Fibroblast of skin of back (primary cell): ENCODE measurements around the gene FAM20B. TPM values are rescaled to one million over a fixed set of nuclear protein-coding genes. Genes with fewer than 3 reads are reported as not detected.
A peak's percentile ranks its signal among the peaks of the same experiment; 100 is the strongest.
"Not testable (repeated sequence)": the region's sequence is repeated elsewhere in the genome, so short reads cannot be mapped to it uniquely, and the experiment has no call there.

Experiments used
- DNase-seq: peaks from one replicate; pipeline ENCODE4 v3.0.0-alpha.2; 2013
- polyA plus RNA-seq, 2 experiments: library from polyadenylated mRNA; unstranded; fragments of 120-200 nt; gene quantifications; one replicate each; pipeline ENCODE4 v1.2.1, GENCODE V29; 2013; ENCODE audit not compliant: insufficient read length in 2 of 2

Gene FAM20B
- polyA plus RNA-seq (2013, experiment 1 of 2; ENCODE audit: insufficient read length): 21.2 TPM
- 21.2 TPM for polyA plus RNA-seq (2013, experiment 2 of 2; ENCODE audit: insufficient read length)

DNA sequence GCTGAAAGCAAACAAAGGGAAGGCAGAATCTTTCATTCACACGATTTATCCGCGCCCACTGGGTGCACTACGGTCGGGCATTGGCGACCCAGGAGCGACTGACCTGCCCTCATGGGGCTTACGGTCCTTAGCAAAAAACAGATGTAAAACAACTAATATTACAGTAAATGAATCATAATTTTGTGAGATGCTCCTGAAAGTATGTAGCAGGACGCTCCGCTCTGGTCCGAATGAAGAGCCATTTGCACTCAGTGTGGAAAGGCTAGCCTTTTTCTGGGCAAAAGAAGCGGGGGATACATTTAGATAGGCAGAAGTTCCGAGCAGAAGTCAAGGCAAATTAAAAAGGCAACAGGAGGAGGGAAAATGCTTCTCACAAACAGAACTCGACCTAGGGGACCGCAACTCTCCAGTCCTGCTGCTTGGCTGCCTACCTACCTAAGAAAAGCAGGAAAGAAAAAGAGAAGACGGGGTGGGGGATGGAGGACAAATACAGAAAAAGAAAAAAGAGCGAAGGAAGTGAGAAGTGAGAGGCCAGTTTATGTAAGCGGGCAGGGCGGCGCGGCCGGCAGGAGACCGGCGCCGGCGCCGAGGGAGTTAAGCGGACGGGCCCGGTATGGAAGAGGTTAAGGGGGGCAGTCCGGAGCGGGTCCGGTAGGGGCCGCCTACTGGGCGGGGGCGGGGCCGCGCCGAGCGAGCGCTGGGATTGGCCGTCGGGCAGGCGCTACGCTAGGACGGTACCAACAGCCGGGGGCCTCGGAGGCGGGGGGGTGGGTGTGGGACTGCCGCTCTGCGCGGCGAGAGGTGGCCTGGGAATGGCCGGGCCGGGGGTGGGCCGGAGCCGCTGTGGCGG lies at the start of gene FAM20B:
Gene FAM20B (plus strand): TSS at position 770 of the 850 bp plus-strand sequence. CDS start 17,954 bp downstream, outside the sequence.
- DNase-seq: peak; percentile 93

- DNase-seq: no peak
Measured at GRCh38 chr1:178976541-178976940, 49.2 kb upstream of the FAM20B start.

DNA sequence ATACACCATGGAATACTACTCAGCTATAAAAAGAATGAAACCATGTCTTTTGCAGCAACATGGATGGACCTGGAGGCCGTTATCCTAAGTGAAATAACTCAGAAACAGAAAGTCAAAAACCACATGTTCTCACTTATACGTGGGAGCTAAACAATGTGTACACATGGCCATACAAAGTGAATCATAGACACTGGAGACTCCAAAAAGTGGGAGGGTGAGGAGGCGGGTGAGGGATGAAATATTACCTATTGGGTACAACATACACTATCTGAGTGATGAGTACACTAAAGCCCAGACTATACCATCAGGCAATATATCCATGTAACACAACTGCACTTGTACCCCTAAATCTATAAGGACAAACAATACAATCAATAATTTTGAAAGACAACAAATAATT lies 39.5 kb upstream of the FAM20B start:
- DNase-seq: no peak

DNA sequence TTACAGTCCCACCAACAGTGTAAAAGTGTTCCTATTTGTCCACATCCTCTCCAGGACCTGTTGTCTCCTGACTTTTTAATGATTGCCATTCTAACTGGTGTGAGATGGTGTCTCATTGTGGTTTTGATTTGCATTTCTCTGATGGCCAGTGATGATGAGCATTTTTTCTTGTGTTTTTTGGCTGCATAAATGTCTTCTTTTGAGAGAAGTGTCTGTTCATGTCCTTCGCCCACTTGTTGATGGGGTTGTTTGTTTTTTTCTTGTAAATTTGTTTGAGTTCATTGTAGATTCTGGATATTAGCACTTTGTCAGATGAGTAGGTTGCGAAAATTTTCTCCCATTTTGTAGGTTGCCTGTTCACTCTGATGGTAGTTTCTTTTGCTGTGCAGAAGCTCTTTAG lies 37.5 kb upstream of the FAM20B start:
- not testable (repeated sequence) for DNase-seq

DNA sequence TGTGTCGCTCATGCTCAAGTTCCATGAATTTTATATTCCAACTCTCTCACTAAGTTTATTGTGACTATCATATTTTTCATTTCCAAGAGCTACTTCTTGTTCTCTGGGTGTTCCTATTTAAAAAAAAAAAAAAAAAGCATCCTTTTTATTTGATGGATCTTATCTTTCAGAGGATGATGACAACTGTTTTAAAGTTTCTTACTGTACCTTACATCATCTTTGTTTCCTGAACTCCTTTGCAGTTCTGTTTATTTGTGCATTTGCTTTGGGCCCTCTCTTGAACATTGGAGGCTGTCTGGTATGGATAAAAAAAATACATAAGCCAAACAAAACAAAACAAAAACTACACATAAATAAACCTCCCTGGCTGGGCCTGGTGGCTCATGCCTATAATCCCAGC lies 32.1 kb upstream of the FAM20B start:
- no peak for DNase-seq

- no peak for DNase-seq
Measured at GRCh38 chr1:178997428-178997827, 28.3 kb upstream of the FAM20B start.

DNA sequence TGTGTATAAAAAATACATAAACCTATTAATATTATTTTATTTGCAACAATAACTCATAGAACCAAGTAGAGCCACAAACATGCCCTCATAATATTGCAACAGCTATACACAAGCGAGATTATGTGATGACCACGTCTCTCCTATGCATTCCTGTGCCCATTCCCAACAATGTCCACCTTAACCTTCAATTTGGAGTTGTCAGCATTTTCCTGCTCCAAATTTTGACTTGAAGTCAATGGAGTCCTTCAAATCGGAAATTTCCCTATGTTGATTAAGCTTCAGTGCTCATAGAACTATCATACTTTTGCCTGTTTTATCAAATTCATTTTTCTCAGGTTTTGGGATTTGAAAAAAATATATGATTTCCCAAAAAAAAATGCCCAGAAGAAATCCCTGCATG lies 27.4 kb upstream of the FAM20B start:
- no peak for DNase-seq

GRCh38 chr1:178999061-178999460 lies 26.6 kb upstream of the FAM20B start:
- DNase-seq: no peak

DNA sequence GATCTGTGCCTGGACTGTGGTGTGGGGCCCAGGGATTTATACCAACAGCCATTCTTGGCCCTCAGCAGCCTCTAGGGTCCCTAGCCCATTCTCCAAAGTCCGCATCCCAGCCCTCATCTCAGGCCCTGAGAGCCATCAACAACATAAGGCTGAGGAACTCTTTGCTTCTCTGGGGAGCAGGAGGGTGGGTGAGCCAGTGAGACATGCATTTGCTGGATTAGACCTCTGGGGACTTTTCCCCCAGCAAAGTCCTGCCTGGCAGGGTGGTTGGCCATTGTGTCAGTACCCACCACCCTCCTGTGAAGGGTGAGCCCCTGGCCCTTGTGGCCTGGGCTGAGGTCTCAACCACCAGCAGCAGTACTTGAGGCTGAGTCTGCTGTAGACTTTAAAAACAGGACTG lies 24.2 kb upstream of the FAM20B start:
- DNase-seq: no peak

DNA sequence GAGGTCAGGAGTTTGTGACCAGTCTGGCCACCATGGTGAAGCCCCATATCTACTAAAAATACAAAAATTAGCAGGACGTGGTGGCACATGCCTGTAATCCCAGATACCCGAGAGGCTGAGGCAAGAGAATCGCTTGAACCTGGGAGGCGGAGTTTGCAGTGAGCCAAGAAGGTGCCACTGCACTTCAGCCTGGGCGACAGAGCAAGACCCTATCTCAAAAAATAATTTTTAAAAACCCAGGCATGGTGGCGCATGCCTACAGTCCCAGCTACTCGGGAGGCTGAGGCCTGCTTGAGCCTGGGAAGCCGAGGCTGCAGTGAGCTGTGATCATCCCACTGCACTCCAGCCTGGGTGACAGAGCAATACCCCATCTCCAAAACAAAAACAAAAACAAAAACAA lies 23.6 kb upstream of the FAM20B start:
- not testable (repeated sequence) for DNase-seq

DNA sequence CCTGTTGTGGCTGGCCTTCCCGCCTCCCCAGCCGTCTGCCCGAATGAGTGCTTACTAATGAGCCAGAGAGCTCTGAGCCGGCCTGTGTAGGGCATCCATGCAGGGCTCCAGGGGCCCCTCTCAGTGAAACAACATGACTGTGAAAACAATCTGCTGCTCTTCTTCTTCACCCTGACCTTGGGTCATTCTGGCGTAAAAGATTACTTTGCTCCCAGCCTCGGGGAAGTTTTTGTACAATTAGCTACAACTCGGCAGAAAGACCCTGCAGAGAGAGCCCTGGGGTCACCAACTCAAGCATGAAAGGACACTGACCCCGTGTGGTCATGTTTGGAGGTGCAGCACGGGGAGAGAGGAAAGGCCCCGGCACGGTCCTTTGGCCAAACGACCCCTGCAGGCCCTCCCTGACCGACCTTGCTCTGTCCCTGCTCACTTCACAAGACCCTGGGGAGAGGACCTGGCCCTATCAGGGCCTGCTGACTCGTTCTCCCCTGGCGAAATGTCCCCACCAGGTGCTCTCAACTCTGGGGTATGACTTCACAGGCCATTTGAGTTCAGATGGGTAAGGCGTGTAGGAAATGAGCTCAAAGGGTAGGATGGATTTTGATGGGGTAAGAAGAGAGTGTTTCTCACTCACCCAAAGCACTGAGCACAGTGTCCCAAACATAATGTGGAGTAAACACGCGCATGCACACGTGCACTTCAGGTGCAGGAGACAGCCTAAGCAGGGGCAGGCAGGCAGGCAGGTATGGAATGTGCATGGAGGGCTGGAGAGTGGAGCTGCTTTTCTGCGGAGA lies 22.9 kb upstream of the FAM20B start:
- peak; percentile 63 for DNase-seq

DNA sequence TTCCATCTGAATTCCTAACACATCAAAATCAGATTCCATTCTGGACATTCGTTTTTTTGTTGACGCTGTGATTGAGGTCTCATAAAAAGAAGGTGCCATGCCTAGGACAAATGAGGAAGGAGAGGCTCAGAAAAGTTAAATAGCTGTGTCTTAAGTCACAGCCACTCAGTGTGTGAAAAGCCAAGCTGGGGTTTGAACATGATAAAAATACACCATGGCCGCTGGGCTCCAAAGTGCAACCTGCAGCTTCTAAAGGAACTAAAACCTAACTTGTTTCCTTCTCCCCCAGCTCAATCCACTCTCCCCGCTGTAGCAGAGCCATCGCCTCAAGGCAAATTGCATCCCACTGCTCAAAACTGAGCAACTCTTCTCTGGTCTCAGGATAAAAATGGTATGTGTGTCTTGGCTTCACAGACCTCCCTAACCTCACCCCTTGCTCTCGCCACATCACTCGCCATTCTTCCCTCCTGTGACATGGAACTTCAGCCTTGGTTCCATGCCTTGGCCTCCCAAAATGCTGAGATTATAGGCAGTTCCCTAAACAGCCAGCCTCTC lies 22.1 kb upstream of the FAM20B start:
- no peak for DNase-seq

DNA sequence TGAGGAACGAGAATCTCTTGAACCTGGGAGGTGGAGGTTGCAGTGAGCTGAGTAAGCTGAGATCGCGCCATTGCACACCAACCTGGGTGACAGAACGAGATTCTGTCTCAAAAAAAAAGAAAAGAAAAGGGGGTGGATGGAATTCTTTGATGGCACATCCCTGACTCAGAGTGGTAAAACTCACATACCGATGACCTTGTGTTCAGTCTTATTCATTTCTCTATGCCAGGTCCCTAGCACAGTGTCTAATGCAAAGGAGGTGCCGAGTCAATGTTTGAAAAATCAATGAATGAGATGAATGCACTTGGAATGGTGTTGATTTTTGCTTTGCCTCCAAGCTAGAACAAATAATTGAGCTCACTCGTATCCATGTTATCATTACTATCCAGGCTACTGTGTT lies 18.5 kb upstream of the FAM20B start:
- DNase-seq: peak; percentile 21

- DNase-seq: no peak
Measured at GRCh38 chr1:179010671-179011070, 15.0 kb upstream of the FAM20B start.

- peak; percentile 26 for DNase-seq
Measured at GRCh38 chr1:179012038-179012437, 13.7 kb upstream of the FAM20B start.

GRCh38 chr1:179014123-179014522 lies 11.6 kb upstream of the FAM20B start:
- no peak for DNase-seq

DNA sequence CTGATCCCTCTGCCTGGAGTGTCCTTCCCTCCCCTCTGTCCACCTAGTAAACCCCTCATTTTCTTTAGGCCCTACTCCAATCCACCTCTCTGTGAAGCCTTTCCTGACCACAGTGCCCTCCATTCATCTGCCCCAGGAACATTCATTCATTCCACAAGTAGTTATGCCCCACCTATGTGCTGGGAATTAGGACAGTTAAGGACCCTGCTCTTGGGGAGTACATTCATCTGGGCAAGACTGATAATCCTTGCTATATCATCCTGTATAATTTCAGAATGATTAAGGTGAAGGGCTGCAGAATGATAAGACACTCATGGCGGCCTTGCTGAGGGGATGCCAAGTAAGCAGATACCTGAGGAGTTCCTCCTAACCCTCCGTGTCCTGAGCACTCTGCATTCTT lies 10.3 kb upstream of the FAM20B start:
- DNase-seq: no peak

- DNase-seq: peak; percentile 93
Measured at GRCh38 chr1:179016706-179017382, 8.8 kb upstream of the FAM20B start.

- peak; percentile 46 for DNase-seq
Measured at GRCh38 chr1:179017383-179018326, 8.0 kb upstream of the FAM20B start.

GRCh38 chr1:179021873-179022272 lies 3.8 kb upstream of the FAM20B start:
- DNase-seq: peak; percentile 40

DNA sequence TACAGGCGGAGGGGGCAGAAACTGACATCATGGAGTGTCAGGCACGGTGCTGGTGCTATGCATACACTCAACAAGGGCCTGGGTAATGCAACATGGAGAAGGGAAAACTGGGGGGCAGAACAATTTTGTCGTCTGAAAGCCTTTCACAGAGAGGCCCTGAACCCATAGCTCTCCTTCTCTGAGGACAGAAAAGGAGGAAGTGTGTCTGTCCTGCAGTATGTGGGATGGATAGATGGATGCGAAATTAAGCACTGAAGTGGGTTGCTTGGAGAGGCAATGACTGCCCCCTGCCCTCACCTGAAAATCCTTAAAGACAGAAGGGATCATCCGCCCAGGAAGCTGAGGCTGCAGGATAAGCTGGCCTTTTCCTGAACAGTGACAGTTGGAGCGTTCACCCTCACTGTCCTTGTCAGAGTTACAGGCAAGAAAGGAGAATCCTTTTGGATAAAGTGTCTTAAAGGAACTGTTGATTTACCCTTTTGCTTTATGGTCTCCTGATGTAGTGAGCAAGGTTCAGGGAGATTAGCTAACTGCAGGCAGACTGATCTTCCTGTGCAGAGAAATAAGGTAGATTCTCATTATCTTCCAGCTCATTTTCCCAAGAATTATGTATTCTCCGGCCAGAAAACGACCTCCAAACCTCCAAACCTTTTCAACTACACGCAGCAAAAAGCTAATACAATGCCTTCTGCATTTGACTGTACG lies 1.6 kb upstream of the FAM20B start:
- no peak for DNase-seq
